Loucy (cell line): ENCODE measurements around the gene MARF1.
"Not testable (repeated sequence)": the region's sequence is repeated elsewhere in the genome, so short reads cannot be mapped to it uniquely, and the experiment has no call there.

Experiments used
- H2AFZ ChIP-seq: fragments of 200-600 bp; sonication (generic); 2 replicates; pipeline ENCODE4 v1.6.0; 2016; ENCODE audit warnings: antibody characterized with exemption, mild to moderate bottlenecking, low read length, moderate library complexity
- H3F3A ChIP-seq: fragments of 200-600 bp; 2 replicates; pipeline ENCODE4 v1.6.0; 2016; ENCODE audit warnings: antibody characterized with exemption, low read depth, mild to moderate bottlenecking
- H3K27me3 ChIP-seq: fragments of 200-600 bp; sonication (generic); 2 replicates; pipeline ENCODE4 v1.6.1; 2014; ENCODE audit warnings: low read length, mild to moderate bottlenecking; ENCODE audit not compliant: insufficient read depth, poor library complexity, severe bottlenecking
- H3K36me3 ChIP-seq: fragments of 200-600 bp; sonication (generic); 2 replicates; pipeline ENCODE4 v1.6.1; 2016; ENCODE audit warnings: low read length; ENCODE audit not compliant: insufficient read depth
- H3K4me1 ChIP-seq: fragments of 200-600 bp; sonication (generic); 2 replicates; pipeline ENCODE4 v1.5.1; 2014; ENCODE audit warnings: low read length, mild to moderate bottlenecking; ENCODE audit not compliant: insufficient read depth, poor library complexity, severe bottlenecking
- H3K4me2 ChIP-seq: fragments of 200-600 bp; sonication (generic); 2 replicates; pipeline ENCODE4 v1.6.0; 2014; ENCODE audit warnings: antibody characterized with exemption, low read length, low read depth, mild to moderate bottlenecking; ENCODE audit not compliant: poor library complexity, severe bottlenecking
- H3K4me3 ChIP-seq: fragments of 200-600 bp; sonication (generic); 2 replicates; pipeline ENCODE4 v1.5.1; 2014; ENCODE audit warnings: low read length, mild to moderate bottlenecking, mixed read lengths; ENCODE audit not compliant: poor library complexity, severe bottlenecking
- H3K79me2 ChIP-seq: fragments of 200-600 bp; sonication (generic); 2 replicates; pipeline ENCODE4 v1.6.1; 2014; ENCODE audit warnings: low read length; ENCODE audit not compliant: insufficient read depth
- H3K9ac ChIP-seq: fragments of 200-600 bp; sonication (generic); 2 replicates; pipeline ENCODE4 v1.6.0; 2014; ENCODE audit warnings: mild to moderate bottlenecking, low read depth, low read length, moderate library complexity; ENCODE audit not compliant: poor library complexity, severe bottlenecking
- H3K9me2 ChIP-seq: fragments of 200-600 bp; sonication (generic); replicated peaks from 2 replicates; pipeline ENCODE4 v1.6.1; 2016; ENCODE audit warnings: low read depth, low read length, mixed read lengths
- H3K9me3 ChIP-seq: fragments of 200-600 bp; sonication (generic); 2 replicates; pipeline ENCODE4 v1.6.1; 2014; ENCODE audit warnings: mild to moderate bottlenecking, antibody characterized with exemption, low read length, low read depth; ENCODE audit not compliant: insufficient read depth
- H4K20me1 ChIP-seq: fragments of 200-600 bp; sonication (generic); 2 replicates; pipeline ENCODE4 v1.6.0; 2014; ENCODE audit warnings: antibody characterized with exemption, low read length, mild to moderate bottlenecking; ENCODE audit not compliant: insufficient read depth, poor library complexity, severe bottlenecking
- EZH2phosphoT487 ChIP-seq: fragments of 200-600 bp; IDR thresholded peaks from 2 replicates; pipeline ENCODE4 v1.6.1; 2018; ENCODE audit warnings: antibody characterized with exemption, mild to moderate bottlenecking, moderate library complexity, borderline replicate concordance
- TF ChIP-seq, protein P1 (sequence below): fragments of 200-600 bp; sonication (generic); conservative IDR thresholded peaks from 2 replicates; pipeline ENCODE4 v1.5.1; 2014; ENCODE audit warnings: mild to moderate bottlenecking, antibody characterized with exemption, low read length

The MARF1 gene, protein sequence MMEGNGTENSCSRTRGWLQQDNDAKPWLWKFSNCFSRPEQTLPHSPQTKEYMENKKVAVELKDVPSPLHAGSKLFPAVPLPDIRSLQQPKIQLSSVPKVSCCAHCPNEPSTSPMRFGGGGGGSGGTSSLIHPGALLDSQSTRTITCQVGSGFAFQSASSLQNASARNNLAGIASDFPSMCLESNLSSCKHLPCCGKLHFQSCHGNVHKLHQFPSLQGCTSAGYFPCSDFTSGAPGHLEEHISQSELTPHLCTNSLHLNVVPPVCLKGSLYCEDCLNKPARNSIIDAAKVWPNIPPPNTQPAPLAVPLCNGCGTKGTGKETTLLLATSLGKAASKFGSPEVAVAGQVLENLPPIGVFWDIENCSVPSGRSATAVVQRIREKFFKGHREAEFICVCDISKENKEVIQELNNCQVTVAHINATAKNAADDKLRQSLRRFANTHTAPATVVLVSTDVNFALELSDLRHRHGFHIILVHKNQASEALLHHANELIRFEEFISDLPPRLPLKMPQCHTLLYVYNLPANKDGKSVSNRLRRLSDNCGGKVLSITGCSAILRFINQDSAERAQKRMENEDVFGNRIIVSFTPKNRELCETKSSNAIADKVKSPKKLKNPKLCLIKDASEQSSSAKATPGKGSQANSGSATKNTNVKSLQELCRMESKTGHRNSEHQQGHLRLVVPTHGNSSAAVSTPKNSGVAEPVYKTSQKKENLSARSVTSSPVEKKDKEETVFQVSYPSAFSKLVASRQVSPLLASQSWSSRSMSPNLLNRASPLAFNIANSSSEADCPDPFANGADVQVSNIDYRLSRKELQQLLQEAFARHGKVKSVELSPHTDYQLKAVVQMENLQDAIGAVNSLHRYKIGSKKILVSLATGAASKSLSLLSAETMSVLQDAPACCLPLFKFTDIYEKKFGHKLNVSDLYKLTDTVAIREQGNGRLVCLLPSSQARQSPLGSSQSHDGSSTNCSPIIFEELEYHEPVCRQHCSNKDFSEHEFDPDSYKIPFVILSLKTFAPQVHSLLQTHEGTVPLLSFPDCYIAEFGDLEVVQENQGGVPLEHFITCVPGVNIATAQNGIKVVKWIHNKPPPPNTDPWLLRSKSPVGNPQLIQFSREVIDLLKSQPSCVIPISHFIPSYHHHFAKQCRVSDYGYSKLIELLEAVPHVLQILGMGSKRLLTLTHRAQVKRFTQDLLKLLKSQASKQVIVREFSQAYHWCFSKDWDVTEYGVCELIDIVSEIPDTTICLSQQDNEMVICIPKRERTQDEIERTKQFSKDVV (N-terminal part only)

DNA sequence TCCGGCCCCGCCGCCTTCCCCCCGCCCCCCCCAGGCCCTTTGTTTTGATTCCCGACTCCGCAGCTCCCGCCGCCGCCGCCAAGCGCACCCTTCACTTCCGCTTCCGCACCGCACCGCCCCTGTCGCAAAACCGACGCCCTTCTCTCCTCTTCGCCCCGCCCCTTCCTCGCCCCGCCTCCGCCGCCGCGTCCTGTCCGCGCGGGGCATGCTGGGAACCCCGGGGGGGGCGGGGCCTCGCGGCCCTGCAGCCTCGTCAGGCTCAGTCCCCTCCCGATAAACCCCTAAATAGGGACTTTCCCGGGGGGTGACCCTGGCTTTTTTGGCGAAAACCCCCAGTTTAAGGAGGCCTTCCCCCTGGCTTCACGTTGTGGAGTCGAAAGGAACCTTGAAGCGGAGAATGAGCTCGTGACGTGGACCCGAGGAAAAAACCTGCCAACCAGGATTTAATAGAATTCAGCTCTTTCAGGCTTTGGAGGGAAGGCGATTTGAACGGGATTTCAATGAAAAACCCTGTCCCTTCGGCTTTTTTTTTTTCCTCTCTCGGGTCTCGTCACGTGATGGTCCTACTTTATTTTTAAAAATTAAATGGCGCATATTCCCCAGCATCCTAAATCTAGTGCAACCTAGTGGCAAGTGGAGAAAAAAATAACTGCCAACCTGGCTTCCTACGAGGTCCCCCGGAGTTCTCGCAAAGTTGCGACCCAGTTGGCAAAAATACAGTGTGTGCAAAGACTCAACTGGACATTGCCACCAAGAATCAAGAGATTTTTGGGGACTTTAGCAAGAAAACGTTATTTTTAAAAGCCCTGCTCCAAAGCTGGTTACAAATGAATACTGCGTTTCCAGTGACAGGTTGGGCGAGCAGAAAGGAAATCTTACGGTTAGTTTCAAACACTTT is at the start of gene MARF1:
Gene MARF1, minus strand, starts transcription at position 107 of the 898 bp plus-strand sequence. CDS start 3,921 bp downstream, outside the sequence.
- peaks cover 26% of the 10 kb centered on the region for H3K4me1 ChIP-seq
- peak within 1 kb of the TSS; percentile 92 for H3K9ac ChIP-seq
- peak within 1 kb of the TSS; percentile 86 for H3K4me2 ChIP-seq
- H3K27me3 ChIP-seq, result no peaks in the 10 kb centered on the region
- peaks cover 28% of the 10 kb centered on the region for H3K79me2 ChIP-seq
- H3K9me3 ChIP-seq, result no peaks in the 10 kb centered on the region
- peaks cover 8% of the 10 kb centered on the region; the same call in 1 of the 2 replicates for H3K36me3 ChIP-seq
- no peaks in the 10 kb centered on the region for H3F3A ChIP-seq
- peaks cover 11% of the 10 kb centered on the region for H4K20me1 ChIP-seq
- H3K4me3 ChIP-seq, result peak within 1 kb of the TSS; percentile 94
- peak within 1 kb of the TSS; percentile 92 for H2AFZ ChIP-seq
- H3K9me2 ChIP-seq, result no peaks in the 10 kb centered on the region
- no peak for TF ChIP-seq EZH2phosphoT487
- TF ChIP-seq, protein P1, sequence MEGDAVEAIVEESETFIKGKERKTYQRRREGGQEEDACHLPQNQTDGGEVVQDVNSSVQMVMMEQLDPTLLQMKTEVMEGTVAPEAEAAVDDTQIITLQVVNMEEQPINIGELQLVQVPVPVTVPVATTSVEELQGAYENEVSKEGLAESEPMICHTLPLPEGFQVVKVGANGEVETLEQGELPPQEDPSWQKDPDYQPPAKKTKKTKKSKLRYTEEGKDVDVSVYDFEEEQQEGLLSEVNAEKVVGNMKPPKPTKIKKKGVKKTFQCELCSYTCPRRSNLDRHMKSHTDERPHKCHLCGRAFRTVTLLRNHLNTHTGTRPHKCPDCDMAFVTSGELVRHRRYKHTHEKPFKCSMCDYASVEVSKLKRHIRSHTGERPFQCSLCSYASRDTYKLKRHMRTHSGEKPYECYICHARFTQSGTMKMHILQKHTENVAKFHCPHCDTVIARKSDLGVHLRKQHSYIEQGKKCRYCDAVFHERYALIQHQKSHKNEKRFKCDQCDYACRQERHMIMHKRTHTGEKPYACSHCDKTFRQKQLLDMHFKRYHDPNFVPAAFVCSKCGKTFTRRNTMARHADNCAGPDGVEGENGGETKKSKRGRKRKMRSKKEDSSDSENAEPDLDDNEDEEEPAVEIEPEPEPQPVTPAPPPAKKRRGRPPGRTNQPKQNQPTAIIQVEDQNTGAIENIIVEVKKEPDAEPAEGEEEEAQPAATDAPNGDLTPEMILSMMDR, result peak; percentile 48

DNA sequence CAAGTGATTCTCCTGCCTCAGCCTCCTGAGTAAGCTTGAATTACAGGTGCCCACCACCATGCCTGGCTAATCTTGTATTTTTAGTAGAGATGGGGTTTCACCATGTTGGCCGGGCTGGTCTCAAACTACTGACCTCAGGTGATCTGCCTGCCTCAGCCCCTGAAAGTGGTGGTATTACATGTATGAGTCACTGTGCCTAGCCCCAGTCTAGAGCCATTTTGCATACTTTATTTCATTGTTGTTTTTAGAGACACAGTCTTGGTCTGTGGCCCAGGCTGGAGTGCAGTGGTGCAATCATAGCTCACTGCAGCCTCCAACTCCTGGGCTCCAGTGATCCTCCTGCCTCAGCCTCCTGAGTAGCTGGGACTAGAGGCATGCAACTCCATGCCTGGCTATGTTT is 49.6 kb upstream of the MARF1 start:
- H3K4me1 ChIP-seq, H2AFZ ChIP-seq, H3K9me2 ChIP-seq, H4K20me1 ChIP-seq, H3K27me3 ChIP-seq, H3K4me2 ChIP-seq, H3K9ac ChIP-seq, H3K79me2 ChIP-seq, H3F3A ChIP-seq, H3K4me3 ChIP-seq, H3K9me3 ChIP-seq: not testable (repeated sequence)
- peaks cover 73% of the 10 kb centered on the region; the same call in 1 of the 2 replicates for H3K36me3 ChIP-seq

DNA sequence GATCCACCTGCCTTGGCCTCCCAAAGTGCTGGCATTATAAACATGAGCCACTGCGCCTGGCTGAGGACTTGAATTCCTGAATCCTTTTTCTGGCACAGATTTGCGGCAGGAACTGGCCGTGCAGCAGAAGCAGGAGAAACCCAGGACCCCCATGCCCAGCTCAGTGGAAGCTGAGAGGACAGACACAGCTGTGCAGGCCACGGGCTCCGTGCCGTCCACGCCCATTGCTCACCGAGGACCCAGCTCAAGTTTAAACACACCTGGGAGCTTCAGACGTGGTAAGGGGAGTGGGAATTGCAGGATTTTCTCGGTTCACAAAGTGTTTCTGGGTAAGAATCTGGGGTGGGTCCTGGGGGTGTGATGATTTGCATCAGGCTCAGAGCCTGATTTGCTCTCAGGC is 48.1 kb upstream of the MARF1 start:
- Histone ChIP-seq H3K36me3 (peaks cover 73% of the 10 kb centered on the region; the same call in 1 of the 2 replicates), H3K4me2 (no peak overlapping the region), H3K4me1 (no peaks in the 10 kb centered on the region), H3K9me3 (no peaks in the 10 kb centered on the region), H3K79me2 (no peaks in the 10 kb centered on the region), H3K9ac (no peak overlapping the region), H3K4me3 (no peak overlapping the region), H4K20me1 (no peaks in the 10 kb centered on the region), H3F3A (no peaks in the 10 kb centered on the region), H2AFZ (no peak overlapping the region), H3K9me2 (no peaks in the 10 kb centered on the region), H3K27me3 (no peaks in the 10 kb centered on the region)
- TF ChIP-seq, protein P1, result no peak
- no peak for TF ChIP-seq EZH2phosphoT487
